ENCODE results near the gene POC1A. TPM values are rescaled to one million over a fixed set of nuclear protein-coding genes. Genes with fewer than 3 reads are reported as not detected.

The POC1A gene
- polyA plus RNA-seq, 10 donors: 2.6 to 8.0 (median 4.3) TPM

DNA sequence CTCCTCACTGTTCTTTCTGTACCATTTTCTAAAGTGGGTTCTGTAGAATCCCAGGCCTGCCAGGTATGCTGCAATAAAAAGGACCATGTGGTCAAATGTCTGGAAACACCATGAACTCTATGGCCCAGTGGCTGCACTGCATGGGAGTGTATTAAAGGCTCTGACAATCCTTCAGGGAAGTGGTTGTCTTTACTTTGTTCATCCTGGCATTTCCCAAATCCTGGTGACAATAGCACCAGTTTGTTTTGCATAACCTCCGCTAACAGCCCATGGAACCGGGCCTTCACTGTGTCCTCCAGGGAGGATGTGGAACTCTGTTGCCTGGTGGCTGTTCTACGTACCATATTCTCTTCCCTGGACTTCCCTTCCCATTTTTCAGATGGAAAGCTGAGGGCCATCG, 86.7 kb downstream of the POC1A start:
- DNase-seq: peak in 1 of 3 donors; percentile 45

DNA sequence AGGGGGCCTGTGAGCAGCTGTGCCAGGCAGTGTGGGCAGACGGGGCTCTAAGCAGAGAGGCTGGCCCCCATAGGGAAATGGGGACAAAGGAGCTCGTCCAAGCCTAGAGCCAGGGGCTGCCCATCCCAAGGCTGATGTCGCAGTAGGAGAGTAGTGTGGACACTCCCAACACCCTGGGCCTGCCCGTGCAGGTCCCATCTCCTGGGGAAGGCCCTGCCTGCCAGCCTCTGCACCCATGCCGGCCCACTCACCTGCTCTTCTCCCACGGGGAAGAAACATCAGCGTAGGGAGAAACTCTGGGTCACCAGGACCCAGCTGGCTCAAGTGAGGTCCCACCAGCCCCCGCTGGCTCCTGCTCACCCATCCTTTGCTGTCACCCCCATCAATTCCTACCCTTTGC, 87.2 kb downstream of the POC1A start:
- no peak for DNase-seq

DNA sequence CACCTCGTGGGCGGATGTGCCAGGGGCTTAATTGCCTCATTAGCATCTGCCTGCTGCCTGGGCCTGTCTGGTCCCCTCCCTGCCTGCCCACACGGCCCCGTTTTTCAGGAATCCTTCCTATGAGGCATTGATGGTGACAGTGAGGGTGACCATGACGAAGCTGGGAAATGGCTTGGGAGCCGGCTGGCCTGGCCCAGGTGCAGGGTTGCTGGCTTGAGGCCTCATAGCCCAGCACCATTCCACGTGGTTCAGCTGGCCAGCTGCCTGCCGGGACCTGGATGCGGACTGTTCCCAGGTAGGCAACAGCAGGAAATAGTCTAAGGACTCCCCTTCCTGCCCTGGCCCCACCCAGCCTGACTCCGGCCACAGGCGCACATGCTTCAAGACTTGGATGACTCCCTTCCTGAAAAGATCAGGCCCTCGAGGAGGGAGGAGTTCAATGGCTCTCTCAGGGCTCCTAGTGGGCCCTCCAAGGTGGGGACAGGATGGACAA, 88.9 kb downstream of the POC1A start:
- no peak for DNase-seq

DNA sequence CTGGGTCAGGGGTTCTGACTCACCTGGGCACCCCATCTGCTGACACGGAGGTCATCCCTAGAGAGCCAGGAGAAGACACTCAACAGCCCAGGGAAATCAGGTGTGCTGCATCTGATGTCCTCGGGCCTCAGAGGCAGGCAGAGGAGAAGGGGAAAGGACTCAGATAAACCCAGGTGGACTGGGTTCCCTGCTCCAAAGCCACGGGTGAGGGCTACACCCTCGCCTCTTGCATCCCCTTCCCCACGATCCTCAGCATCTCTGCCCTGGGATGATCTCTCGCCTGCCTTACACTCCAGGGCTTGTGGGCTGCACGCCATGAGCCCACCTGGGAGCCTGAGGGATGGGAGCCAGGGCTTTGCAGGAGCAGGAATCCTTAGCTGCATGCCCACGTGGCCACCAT, 89.7 kb downstream of the POC1A start:
- no peak for DNase-seq

DNA sequence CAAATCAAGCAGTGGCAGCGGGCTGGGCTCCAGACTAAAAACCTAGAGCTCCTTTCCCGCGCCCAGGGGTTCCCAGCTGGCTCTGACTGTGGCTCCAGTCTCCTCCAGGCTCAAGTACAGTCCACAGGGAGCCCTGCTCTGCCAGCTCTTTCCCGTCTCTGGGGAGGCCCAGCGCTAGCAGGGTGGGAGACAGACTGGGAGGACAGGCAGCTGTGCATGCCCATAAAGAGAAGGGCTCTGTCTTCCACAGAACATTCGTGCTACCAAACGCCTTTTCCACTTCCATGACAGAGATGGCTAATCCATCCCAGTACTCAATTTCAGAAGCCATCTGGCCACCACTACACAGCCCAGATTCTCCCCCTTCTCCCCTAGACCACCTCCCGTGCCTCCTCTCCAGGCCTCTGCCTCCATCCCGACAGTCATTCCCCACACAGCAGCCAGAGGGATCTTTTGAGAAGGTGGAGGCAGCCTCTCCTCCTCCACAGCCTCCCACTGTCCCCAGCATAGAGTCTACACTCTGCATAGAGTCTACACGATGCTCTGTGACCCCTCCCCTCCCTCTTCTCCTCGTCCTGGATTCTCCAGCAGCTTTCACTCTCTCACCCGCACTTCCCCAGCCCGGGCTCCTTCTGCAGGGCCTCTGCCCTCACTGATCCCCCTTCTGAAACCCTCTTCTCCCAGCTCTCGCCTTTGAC, 91.0 kb downstream of the POC1A start:
- DNase-seq: no peak

DNA sequence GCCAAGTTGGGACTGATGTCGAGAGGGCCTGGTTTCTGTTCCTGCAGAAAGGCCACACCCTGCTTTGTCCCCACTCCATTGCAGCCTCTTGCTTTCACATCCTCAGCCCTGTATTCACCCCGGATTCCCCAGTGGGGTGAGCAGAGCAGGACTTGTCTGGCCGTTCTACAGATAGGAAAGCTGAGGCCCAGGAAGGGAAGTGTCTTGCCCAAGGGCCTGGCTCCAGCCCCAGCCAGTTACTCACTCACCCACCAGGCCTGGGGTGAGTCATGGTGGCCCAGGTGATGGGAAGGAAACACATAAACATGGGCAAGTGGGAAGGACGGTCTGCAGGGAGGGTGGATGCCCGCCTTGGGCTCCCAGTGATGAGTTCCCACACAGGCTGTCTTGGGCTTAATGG, 91.7 kb downstream of the POC1A start:
- DNase-seq: no peak

DNA sequence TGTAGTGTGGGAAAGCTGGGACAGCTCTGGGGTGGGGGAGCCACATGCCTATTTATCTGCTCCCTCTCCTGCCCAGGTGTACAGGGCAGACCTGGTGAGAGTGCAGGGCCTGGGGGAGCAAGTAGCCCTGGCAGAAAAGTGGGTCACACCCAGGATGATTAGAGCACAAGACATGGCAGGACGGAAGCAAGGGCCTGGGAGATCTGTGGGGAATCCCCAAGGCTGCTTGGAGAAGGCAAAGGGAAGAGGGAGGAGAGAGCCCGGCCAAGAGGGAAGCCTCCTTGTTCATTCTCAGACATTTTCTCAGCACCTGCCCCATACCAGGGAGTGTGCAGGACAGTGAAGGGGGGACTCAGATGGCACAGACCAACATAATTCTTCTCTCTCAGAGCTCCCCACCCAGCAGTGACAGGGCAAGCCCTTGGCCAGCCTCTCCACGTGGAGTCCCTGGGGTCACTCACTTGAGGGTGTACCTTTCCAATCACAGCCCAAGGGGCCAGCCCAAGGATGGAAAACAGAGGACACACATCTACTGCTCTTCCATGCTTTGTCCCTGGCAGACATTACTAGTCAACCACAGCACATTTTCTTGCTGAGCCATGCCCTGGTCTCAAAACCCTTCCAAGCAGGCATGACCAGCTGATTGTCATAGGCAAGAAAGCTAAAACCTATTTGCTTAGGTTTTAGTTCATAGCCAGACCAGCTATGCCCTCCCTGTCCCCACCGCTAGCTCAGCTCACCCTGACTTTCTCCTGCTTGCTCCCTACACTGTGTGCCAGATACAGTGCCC, 92.9 kb downstream of the POC1A start:
- DNase-seq: no peak

DNA sequence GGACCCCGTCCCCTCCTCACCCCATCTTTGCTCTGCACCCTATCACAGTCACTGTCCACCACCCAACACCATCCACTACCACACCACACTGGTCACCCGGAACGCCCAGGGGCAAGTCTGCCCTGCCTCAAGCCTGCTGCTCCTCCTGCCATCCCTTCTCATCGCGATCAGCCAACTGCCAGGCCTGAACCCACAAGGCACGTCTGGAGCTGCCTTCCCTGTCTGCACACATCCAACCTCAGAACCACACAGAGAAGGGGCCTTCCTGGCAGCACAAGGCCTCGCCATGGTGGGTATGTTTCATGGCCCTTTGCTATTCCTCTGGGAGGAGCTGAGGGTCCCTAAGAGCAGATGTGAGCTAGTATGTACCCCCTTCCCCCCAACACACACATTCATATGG, 94.4 kb downstream of the POC1A start:
- DNase-seq: no peak

DNA sequence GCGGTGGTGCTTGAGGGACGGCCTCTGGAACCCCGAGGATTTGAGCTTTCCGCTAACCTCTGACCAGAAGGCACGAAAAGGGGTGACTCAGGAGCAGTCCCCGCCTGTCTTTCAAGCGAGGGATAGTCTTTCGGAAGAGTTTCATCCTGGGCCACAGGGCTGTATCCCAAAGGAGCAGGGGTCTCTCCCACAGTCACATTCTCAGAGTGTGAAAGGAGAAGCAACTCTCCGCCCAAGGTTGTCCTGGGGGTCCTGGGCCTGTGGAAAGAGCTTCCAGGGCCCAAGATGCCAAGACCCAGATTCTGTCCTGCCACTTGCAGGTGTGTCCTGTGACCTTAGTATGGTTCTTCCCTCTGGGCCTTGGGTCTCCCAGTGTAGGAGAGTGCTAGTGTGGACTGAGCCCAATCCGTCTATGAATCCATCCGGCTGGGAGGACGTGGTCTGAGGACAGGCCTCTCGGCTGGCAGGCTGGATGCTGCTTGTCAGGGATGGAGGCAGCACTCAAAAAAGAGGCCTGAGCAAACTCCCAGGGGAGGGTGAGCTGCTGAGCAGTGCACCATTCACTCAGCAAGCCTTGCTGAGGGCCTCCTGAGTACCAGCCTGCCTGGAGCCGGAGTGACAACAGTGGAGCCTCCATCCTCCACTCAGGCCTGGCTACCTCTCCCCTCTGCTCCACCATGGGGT, 96.3 kb downstream of the POC1A start:
- no peak for DNase-seq

DNA sequence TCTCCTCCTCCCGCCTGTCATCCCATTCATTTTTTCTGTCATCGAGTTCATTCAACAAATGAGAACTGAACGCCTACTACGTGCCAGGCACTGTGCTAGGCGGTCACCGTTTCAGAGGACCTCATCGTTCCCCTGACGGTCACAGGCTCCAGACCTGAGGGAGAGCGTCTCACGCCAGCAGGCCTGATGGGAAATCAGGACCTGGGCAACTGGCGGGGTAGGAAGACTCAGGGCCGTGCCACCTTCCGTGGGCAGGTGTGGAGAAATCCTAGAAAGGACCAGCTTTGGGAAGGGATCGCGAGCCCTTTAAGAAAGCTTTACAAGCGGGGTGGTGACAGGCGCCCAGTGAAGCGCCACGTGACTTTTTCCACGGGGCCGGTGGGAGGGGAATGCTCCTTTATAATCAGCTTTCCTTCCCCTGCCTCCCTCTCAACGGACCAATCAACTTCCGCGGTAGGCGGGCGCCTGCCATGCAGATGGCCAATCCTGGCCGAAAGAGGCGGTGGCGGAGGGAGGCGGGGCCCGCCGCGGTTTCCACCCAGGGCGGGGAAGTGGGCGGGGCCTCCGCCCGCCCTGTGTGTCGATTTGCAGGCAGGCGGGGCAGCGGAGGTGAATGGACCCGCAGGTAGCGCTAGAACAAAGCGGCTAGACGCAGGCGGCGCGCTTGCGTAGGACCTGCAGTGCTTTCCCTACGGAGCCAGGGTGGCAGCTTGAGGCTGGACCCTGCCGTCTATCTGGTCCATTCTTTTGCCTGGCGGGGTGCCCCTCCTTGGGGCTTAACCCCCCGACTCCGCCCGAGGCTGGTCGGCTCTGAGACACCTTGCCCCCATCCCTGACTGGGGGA, 97.0 kb downstream of the POC1A start:
- peak; percentile 99 to 100 (median 99) for DNase-seq

DNA sequence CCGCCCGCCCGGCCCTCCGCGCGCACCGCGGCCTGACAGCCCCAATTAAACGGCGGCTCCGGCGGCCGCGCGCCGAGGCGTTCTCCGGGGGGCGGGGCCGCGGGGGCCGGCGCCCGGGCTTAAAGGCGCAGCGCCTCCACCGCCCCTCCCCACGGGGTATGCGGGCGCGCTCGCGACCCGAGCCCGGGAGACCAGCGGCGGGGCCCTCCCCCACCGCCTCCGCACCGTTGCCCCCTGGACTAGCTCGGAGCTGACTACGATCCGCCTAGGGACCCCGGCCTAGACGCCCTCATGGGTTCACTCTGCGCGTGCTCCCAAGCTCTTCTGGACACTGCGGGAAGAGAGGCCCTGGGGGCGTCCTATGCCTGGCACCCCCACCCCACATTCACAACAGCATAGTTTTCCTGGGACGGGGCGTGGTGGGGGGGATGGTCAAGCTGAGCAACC, 97.7 kb downstream of the POC1A start, which contains the start of gene DUSP7:
TSS of gene DUSP7 (minus strand) at position 51 of the 447 bp plus-strand sequence. CDS start 205 bp downstream, outside the sequence.
- peak; percentile 81 to 95 (median 84) for DNase-seq

DNA sequence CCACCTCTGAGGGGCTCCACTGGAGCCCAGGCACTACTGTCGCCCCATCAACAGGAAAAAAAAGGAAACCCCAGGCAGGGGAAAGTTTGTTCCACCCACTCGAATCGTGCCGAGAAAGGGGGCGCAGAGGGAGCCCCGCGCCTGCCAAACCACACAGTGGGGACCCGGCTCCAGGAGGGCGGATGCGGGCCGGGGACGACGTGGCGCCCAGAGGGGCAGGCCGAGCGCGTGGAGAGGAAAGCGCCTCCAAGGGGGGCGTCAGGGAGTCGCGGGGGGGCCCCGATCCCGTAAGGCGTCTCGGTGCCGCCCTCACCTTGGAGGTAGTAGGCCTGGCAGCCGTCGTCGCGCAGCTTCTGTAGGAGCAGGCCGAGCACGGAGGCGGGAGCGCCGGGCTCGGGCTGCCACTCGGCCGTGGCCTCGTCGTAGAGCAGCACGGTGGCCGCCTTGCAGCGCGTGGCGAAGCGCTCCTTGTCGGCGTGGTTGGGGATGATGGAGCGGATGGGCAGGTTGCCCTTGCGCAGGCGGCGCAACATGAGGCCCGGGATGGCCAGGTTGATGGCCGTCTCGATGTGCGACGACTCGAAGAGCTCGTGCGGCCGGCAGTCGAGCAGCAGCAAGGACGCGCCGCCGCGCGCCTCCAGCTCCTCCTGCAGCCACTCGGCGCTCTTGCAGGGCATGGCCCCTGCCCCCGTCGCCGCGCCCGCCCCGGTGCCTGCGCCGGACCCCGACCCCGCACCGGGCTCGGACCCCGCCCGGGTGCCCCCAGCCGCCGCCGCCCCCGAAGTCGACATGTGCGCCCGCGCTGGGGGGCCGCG, 98.5 kb downstream of the POC1A start:
- DNase-seq: peak in 1 of 3 donors; percentile 81

DNA sequence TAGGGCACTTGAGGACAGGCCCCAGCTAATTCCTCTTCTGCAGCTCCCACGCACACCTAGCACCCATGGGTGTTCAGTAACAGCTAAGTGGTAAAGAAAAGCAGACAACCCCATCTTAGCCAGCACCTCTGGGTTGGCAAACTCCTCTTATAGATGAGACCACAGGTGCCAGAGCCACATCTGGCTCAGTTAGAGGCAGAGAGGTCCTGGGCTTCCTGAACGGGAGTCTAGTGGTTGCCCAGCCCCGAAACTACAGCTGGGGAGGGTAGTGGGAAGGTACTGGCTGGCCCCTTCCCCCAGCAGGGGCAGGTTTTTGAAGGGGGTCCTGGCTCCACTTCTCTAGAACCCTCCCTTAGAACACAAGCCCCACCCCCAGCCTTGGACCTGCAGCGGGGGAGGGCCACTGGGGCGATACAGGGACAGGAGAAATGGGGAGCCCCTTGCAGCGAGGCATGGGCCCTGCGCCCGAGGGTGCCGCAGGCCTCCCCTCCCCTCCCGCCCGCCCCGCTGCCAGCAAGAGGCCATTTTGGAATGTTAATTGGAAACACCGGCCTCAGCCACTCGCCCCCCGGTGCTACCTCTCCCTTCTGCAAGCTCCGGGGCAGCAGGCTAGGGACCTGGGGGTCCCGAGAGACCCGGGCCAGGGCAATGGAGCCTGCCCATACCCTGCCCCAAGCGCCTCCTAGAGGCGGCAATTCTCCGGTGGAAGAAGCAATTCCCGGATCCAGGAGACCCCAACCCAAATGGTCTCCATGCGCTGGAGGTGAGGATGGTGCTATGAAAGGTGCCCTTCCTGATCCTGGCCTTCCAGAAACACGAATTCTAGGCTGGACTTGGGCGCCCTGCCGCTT, 99.3 kb downstream of the POC1A start:
- peak in 1 of 3 donors; percentile 43 for DNase-seq

DNA sequence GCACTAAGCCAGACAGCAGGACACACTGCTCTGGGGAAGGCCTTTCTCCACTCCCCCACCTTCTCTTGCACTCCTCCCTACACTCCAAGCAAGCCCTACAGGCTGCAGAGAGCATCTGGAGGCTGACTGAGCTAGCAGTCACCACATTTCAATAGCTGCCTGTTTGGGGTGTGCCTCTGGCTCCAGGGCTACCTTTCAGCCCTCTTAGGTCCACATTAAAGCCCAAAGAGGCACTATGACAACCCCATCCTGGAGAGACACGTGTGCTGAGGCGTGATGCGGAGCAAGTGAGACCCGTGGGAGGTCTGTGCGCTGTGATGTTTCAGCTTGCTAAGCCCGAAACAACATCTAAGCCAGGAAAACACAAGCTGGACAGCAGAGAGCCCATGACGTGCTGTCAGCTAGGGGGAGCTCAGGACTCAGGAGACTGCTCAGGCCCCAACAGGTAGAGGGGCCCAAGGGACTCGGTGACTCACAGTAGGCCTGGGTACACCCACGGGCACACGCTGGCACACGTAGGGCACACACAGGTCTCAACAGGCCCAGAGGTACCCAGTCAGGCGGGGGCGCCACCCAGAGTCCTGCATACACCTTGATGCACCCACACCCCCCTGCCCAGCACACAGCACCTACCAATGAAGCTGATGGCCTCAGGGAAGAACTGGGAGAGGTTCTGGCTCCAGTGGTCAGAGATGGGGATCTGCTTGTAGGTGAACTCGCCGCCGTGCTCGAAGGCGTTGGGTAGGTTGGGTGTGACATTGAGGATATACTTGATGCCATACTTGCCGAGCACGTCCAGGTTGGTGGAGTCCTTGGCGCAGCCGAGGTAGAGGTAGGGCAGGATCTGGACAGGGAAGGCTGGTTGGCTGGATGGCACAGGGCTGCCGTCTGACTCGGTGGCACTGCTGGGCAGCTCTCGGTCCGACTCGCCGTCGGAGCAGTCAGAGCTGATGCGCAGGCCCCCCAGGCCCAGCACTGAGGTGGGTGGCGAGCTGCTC, 100.6 kb downstream of the POC1A start:
- peak in 1 of 3 donors; percentile 67 for DNase-seq

DNA sequence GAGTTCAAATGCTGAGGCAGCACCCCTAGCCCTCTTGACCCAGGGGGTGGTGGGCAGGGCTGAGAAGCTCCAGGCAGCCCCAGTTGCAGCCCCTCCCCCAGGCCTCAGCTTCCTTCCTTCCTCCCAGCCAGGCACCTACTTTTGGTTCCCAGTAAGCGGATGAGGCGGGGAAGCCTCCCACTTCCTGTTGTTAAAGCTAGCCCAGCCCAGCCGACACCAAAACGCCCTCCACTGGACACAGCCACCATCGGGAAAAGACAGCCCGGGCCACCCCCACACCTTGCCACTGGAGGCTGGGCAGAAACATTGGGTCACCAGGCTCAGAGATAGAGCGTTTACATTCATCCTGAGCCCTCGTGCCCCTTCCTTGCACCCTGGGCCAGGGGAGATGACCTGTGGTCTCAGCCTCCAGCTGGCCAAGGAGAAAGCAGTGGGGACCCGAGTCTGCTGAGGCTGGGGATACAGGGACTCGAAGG, 101.4 kb downstream of the POC1A start:
- DNase-seq: peak; percentile 66 to 84 (median 72)

DNA sequence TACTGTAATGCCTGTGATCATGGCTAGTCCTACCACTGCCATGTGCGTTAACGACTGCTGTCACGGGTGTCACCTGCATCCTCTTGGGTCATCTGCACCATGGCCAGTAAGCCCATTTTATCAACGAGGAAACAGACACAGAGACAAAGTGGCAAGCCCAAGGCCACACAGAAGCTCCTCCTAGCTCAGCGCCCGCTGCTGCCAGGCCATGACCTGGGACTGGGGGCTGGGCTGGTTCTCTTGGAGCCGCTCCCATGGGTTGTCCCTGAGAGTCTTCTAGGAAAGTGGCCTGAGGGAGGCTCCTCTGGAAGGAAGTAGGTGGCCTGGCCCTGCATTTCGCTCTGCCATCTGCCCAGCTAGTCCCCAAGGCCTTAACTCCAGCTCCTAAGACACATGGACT, 102.8 kb downstream of the POC1A start:
- no peak for DNase-seq

DNA sequence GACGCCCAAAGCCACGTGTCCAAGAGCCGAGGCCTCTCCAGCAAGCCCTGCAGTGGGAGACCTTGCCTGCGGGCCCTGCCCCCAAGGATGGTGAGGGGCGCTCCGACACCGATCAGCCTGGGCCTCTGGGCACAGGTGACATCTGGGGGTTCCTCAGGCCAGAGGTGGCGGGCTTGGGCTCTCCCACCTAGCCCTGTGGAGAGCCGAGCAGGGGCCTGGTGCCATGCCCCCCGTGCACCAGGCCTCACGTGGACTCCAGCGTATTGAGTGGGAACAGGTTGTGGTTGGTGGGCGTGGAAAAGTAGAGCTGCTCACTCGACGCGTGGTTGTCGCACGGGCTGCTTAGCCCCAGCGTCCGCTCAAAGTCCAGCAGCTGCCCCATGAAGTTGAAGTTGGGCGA, 103.7 kb downstream of the POC1A start:
- no peak for DNase-seq

DNA sequence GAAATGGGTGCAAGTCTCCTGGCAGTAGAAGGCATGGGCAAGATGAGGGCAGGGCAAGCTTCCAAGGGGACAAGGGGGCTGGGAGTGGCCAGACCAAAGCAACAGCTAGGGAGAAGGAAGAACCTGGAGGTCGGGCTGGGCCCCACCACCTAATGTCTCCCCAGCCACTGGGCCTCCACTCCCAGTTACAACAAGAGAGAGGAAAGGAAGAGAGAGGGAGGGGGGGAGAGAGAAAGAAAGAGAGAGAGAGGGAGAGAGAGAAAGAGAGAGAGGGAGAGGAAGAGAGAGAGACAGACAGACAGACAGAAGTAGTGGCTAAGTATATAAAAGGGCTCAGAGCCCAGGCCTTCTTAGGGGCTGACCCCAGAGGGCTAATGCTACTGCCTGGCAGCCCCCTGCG, 104.7 kb downstream of the POC1A start:
- DNase-seq: no peak

Measured in muscle of back (tissue), 11 donors.